HK-2 (cell line): ENCODE measurements around the gene PLXNA4.

ENCODE experiments used
- DNase-seq: peaks from one replicate; pipeline ENCODE4 v3.0.0-alpha.2; 2018; ENCODE audit not compliant: unreplicated experiment

Gene PLXNA4

DNA sequence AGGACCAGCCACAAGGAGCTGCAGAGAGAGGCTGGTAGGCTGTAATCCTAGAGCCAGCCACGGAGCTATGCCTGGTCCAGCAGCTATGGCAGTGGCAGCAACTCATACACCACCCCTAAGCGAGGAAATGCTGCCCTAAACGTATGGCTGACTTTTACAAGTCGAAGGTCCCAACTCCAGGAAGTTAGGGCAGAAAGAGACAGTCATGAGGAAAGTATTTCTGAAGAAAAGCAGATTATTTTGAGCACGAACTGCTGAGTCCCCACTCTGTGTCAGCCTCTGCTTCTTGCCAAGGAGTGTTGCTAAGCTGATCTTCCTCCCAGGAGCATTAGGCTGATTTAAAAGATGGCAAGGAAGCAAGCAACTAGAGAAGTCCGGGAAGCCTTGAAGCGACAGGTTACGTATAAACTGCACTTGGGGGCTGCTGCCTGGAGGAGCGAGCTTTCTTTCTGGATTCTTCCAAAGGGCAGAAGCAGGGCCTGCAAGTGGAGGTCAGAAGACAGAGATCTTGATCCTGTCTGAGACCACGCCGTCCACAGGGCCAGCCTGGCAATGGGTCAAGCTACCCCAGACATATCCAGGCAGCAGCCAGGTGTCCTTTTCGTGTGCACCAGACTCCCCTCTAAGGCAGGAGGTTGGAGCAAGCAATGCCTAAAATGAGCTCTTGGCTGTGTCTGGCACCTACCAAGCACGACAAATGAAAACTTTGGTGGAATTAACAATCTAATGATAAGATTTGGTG lies 39.4 kb downstream of the PLXNA4 start:
- DNase-seq: no peak

DNA sequence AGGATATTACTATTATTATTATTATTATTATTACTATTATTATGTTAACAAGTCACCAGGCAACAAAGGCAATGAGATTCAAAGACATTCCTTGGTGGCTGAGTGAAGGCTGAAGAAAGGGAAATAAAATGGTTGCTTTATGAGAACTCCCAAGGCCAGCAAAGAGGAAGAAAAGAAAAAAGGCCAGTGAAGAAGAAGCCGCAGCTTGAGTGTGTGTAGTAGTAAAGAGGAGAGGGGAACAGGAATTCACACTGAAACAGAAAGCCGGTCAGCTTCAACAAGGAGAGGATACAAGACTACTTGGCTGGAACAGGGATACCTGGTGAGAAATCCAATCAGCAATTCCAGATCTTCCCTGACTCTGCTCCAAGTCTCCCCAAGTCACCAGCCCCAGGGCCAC lies 42.4 kb downstream of the PLXNA4 start:
- DNase-seq: no peak

DNA sequence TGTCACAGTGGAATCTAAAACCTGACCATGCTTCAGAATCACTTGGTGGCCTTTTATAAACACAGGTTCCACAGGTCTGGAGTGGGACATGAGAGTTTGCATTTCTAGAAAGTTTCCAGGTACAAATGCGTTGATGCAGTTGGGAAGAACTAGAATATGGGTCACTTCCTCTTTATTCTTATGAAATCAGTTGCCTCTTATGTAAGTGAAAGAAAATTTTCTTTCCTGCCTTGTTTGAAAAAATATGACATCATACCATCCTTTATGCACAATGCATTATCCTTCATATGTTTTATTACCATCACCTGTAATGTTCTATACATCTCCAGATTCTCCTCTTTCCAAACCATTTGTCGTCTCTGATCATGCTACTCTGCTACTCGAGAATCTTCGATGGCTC lies 44.0 kb downstream of the PLXNA4 start:
- DNase-seq: no peak

DNA sequence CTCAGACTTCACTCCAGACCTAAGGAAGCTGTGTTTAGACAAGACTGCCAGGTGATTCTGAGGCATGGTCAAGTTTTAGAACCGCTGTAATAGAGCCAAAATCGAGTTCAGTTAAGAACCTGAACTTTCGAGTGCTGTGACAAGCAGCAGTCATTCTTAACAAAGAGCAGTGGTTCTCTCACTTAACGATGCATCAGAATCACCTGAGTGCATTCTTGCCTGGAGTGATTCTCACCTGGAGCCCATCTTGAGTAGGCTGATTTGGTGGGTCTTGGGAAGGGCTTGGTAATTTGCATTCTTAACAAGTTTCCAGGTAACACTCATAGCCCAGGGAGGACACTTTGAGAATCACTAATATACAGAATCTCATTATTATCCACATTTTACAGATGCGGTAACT lies 44.7 kb downstream of the PLXNA4 start:
- DNase-seq: no peak

DNA sequence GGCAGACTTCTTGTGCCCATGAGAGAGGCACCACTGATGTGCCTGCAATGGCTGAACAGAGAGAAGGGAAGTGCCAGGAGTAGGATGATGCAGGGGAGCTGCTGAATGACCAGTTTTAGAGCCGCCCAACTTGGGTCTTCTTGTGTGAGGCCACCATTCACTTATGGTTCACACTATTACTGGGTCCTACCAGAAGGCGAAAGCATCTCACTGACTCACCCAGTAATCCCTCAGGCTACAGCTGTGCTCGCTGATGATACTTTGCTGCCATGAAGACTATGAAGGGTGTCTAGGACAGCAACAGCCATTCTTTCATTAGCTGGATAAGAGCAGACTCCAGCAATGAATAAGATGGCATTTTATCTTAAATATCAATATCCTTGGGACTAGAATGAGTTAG lies 47.6 kb downstream of the PLXNA4 start:
- DNase-seq: no peak

DNA sequence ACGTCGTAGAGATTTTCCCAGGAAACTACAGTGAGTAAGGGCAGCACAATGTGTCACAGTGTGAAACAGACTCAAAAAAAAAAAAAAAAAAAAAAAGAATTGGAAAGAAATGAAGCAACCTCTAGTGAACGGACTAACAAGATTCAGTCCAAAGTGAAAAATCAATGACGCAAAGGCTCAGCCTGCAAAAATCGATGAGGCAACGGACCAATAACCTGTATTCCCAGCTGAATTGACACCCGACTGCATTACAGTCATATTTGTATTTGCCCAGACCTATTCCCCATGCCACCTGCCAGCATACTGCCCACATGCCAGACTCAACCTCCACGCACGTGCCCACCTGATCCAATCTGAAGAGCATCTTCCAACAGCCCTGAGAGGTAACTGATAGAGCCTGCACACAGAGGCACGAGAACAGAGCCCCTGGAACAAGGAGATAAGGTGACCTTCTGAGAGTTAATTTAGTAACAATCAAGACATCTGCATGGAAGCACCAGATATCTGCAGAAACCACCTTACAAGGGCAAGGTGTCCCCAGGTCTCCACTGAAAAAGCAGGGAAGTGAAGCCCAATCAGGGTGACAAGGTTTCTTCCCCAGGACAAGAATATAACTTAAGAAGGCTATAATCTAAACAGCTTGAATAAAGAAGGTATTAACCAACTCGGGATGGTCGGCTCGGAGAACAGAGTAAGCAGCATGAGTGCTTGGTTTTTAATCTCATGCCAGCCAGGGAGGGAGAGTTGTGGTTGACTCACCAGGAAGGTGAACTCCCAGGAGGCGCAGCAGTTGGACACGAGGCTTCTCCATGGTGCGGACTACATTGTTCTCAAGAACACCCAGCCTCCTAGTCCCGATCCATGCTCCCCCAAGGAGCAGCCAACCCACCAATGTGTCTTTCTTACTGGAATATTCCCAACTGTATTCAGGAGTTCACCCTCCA lies 48.5 kb downstream of the PLXNA4 start:
- DNase-seq: no peak

DNA sequence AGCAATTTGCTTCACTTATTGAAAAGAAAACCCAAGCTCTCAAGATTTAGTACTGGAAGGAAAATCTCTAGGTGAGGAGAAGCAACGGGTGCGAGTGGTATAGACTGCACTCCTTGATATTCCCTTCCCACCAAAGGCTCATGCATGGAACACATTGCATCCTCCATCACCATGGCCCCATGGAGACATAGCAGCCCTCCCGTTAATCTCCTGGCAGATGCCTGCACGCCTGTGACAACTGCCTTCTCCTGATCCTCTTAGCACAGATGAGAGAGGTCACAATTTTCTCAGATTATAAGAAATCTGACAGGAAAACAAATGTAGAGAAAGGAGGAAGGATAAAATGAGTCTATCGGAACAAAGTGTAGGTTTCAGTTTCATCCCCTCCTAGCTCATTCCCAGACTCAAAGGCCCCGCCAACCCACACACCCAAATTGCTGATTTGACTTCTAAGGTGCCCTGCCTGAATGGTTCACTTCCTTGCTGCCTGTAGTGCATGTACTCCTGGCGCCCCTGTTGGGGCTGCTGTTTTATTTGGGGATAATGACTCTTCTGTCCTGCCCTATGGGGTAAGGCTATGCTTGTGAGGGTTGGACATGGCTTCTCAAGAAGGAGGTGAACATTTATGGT lies 50.0 kb downstream of the PLXNA4 start:
- no peak for DNase-seq

DNA sequence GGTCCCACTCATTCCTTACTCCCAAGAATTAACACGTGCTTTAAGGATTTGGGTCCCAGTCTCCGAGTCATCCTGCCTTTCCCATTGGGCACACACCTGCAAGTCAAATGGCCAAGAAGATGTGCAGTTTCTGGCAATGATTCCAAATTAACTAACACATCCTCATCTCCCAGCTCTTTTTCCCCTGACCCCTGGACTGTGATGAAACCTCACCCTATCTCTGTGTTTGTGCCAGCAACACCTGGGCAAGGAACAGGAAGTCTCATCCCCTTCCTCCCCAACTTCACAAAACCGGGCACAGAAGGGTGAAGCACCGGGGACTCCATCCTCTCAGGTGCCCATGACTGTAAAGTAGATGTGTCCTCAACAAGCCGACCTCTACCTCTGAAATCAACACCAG lies 54.8 kb downstream of the PLXNA4 start:
- DNase-seq: no peak

DNA sequence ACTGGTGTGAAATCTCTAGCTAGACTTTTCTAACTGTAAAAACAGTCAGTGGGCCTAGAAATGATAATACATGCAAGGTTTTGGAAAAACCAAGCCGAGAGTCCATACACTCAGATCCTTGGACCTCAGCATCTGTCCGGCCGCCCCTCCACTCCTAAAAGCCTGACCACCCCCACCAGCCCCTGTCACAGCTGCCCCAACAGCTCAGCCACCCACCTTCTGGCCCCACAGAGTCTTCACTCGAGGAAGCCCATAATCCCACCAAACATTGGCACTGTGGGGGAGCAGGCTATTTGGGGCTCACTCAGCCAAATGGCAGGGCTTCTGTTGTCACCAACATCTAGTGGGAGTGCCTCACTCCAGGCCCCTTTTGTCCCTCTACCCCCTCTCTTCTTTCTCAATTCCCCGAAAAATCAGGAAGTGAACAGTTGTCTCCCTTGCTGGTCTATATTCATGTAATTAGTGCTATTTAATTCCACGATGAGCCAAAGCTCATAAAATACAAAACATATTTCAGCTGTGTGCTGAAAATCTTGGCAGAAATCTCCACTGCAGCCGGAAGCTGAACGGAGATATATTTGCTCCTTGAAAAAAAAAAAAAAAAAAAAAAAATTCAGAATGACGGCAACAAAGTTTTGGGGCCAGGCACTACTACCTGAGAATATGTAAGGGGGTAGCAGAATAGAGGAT lies 55.5 kb downstream of the PLXNA4 start:
- DNase-seq: no peak

DNA sequence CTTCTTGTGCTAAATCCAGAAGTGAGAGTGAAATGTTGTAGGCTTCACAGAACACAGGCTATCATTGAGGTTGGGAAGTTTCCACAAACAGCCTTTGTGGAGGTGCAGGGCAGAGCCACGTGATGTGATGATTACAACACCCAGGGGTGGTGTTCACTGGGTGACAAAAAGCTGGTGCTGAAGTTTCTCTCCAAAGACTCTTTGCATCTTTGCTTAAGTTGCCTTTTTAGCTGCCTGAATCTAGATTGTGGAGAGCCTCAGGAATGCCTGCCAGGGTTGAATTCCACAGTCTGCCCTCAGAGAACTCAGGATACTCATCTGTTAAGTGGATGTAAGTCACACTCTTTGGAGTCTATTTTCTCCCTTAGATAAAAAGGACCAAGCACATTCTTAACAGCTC lies 56.3 kb downstream of the PLXNA4 start:
- DNase-seq: no peak

DNA sequence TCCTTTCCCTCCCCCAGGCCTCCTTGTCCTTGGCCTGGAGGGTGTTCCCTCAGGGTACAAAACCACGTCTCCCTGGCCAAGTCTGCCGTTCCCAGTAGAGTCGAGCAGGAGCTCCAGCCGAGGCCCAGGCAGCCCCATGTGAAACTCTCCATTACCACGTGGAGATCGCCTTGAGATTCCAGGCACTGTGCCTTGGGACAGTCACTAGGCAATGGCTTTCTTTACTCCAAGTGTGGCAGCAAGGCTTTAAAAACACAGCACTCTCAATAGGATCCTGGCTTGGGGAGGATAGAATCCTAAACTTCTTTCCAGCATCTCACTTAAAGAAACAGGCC lies 57.5 kb downstream of the PLXNA4 start:
- no peak for DNase-seq

DNA sequence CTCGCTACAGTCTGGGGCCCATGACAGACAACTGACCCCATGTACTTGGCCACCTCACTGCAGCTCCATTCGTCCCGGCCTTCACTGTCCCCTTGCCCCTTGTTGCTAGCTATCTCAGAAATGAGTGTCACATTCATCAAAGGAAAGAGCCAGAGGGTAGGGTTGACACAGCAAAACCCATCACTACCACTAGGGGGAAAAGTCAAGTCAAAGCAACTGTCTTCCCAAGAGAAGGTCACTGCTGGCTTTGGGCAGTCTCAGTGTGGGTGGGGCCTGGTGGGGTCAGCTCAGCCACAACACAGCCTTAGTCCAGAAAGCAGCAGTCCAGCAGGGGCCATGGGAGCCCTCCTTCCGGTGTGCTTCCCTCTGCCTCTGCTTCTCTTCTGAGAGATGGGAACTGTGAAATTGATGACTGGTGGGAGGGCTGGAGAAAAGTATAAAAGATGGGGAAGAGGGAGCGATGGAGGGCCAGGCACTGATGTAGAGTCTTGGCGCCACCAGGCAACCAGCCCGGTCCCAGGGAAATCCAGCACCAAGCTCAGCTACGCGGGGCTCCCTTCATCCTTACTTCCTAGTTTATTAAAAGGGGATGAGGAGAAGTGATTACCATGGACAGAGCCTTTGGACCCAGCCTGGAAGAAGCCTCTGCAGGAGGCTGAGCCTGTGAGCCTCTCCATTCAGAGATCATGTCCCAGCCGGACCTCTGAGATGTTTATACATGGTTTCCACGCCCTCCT lies 58.0 kb downstream of the PLXNA4 start:
- DNase-seq: no peak

DNA sequence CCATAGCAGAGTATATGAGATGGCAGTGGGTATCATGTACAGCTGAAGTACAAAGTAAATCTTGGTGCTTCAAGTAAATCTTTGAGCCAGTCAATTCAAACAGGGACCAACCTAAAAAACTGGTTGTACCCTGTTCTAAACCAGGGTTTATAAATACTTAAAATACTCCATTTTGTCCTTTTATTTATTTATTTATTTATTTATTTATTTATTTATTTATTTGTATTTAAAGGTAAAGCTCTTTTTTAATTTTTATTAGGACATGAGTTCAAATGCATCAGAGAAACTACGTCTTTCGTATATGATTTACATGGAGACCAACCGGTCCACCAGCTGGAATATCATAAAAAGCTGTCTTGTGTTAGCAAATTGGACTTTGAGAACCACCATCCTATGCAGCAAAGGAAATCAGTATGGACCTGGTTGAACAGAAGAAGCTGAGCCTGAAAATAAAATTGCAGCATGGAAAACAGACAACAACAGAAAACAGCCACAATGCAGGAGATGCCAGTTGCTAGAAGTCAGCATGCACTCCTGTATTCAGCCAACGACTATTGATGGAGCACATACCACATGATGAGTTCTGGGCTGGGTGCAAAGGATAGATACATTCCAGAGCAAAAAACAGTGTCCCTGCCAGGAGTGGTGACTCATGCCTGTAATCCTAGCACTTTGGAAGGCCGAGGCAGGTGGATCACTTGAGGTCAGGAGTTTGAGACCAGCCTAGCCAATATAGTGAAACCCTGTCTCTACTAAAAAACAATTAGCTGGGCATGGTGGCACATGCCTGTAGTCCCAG lies 60.0 kb downstream of the PLXNA4 start:
- DNase-seq: no peak

DNA sequence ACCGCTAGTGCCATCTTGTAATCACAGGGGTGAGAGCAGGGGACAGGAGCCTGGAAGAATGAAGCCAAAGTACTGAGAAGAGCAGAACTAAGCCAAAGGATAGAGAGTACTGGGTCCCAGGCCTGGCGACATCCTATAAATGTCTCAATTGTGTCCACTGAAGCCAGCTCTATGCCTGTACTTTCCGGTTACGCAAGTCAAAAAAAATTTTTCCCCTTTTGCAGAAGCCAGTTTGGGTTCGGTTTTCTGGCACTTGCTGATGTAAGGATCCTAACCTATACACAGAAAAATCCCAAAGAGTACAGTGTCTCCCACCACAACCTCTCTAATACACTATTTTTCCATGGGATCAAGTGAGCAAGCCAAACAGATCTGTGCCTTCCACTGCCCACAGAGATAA lies 61.1 kb downstream of the PLXNA4 start:
- DNase-seq: no peak

DNA sequence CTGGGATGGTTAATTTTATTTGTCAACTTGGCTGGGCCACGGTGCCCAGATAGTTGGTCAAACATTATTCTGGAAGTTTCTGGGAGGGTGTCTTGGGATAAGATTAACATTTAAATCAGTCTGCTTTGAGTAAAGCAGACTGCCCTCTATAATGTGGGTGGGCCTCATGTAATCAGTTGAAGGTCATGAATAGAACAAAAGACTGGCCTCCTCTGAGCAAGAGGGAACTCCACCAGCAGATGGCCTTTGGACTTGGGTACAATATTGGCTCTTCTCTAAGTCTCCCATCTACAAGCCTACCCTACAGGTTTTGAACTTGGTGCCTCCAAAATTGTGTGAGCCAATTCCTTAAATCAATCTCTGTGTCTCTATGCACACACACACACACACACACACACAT lies 61.8 kb downstream of the PLXNA4 start:
- DNase-seq: no peak

DNA sequence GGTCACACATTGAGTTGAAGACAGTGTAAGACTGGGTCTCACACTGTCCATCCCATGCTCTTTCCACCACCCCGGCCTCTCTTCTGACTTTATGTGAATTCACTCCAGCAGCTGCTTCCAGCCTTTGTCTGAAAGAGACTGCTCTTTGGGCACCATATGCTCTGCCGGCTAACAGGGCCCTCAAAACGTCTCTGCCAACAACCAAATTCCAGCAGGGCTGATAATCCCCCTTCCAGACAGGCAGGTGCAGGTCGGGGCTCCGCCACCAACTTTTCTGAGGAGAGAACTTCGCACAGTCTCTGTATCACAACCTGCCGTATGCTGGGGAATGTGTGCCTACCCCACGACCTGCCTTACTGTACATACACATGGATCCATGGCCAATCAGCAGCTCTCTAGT lies 64.3 kb downstream of the PLXNA4 start:
- no peak for DNase-seq

DNA sequence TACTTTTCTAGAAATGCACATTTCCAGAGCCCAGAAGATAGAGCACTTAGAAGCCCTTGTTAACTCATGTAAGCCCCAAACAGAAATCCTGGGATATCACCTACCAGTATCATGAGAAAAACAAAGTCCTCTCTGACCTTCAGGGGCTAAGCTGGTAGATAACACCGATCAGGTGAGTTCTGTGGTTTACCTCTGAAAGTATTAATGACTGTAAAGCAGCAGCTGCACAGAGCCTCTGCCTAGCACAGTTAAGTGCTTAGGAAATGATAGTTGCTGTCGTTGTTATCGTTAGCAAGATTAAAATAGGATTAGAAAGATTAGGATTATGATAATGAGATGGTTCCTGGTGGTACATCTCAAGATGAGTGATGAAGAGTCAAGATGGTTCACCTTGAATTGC lies 64.9 kb downstream of the PLXNA4 start:
- DNase-seq: no peak

DNA sequence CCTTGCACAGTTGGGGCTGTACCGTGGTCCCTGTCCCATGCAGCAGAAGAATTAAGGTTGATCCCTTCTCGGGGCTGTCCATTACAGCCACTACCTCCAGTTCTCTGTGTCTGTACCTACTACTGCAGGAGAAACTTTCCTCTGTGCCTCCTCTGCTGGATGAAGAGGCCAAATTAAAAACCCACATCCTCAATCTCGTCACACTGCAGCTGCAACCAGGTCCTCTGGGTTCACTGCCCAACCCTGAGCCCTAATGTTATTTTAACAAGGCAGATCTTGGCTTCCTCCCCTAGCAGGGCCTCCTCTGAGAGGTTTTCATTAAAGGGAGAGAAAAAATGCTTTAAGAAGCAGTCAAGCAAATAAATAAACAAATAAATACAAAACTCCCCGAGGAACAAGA lies 66.6 kb downstream of the PLXNA4 start:
- no peak for DNase-seq

DNA sequence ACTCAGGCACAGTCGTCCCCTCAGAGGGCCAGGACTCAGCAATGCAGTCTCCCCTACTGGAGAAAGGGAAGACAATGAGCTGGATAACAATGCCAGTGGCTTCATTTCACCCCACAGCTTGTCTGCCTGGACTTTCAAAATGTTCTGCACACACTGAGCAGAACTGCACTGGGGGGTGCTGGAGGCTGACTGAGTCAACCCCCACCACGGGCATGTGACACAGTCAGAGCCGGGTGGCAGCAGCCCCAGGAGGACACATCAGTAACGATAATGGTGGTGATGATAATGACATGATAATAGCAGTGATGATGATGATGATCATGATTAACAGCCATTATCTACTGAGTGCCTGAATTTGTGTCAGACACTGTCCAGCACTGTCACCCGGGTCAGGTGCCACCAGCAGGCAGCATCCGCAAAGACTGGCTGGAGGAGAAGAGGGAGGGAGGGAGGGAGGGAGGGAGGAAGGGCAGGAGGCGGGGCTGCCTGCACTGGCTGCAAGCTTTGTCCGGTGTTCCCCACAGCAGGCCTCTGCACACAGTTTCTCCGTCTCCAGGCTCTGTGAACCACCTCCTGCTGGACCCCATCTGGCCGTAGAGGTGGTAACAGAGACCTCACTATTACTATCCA lies 67.4 kb downstream of the PLXNA4 start:
- no peak for DNase-seq

DNA sequence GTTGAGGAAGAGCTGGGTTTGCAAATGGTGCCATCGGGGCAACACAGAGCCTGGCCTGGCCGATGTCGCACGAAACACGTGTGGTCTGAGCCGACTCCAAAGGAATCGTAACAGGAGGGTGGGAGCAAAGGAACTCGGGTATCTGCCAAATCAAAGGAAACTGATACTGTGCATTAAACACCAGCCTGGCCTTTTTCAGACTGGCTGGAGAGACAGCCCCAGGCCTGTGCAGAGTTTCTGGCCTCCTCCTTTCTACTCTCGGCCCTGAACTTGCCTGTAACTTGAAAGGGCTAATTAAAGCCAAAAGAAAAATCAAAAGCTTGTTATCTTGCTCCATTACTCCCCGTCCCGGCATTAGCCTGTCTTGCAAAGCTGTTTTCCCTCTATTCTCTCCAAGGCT lies 71.4 kb downstream of the PLXNA4 start:
- no peak for DNase-seq
